ENCODE data around the gene RCN1.

The RCN1 gene

GRCh38 chr11:32152821-32153220, 61.9 kb downstream of the RCN1 start:
- DNase-seq = no peak

GRCh38 chr11:32153747-32154146, 62.9 kb downstream of the RCN1 start:
- DNase-seq = no peak

- no peak for DNase-seq
Observed at GRCh38 chr11:32154275-32154674, 63.4 kb downstream of the RCN1 start.

Measured in hypothalamus (tissue), 51 donors.